ENCODE results near the gene KLHL11. TPM values are rescaled to one million over a fixed set of nuclear protein-coding genes. Genes with fewer than 3 reads are reported as not detected.
"Not testable (repeated sequence)": the region's sequence is repeated elsewhere in the genome, so short reads cannot be mapped to it uniquely, and the experiment has no call there.

Gene KLHL11
- total RNA-seq, 2 donors from 2014 or later, result 24.2 to 45.0 TPM

DNA sequence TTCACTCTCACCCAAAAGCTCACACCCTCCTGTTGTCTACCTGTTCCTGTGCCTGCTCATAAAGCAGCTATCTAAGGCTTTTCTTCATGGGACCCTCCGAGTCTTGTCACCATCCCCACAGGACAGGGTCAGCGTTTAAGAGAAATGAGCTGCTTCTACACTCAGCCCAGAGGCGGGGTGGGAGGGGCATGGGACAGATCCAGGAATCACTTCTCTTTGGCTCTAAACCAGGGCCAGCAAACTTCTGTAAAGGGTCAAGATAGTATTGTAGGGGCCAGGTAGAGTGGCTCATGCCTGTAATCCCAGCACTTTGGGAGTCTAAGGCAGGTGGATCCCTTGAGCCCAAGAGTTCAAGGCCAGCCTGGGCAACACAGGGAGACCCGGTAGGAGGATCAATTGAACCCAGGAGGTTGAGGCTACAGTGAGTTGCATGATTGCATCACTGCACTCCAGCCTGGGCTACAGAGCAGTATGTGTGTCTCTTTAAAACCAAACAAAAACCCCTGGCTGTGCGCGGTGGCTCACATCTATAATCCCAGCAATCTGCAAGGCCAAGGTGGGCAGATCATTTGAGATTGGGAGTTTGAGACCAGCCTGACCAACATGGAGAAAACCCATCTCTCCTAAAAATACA, 23.2 kb upstream of the KLHL11 start:
- no peaks in the 10 kb centered on the region for H3K9me3 ChIP-seq
- peaks cover 18 to 38% of the 10 kb centered on the region in 2 donors for H3K36me3 ChIP-seq
- intact Hi-C loops (cut with DNase I), result loop anchor here (10.0 kb wide), 1 partner anchor 154 kb away; the partner anchor contains the start of gene HAP1
- DNase-seq (ENCODE audit: low spot score), result no peak
- no peak for TF ChIP-seq POLR2AphosphoS5 (IDR thresholded peaks at IDR 0.05)
- TF ChIP-seq POLR2A (IDR thresholded peaks at IDR 0.05), result no peak
- TF ChIP-seq, protein P1, sequence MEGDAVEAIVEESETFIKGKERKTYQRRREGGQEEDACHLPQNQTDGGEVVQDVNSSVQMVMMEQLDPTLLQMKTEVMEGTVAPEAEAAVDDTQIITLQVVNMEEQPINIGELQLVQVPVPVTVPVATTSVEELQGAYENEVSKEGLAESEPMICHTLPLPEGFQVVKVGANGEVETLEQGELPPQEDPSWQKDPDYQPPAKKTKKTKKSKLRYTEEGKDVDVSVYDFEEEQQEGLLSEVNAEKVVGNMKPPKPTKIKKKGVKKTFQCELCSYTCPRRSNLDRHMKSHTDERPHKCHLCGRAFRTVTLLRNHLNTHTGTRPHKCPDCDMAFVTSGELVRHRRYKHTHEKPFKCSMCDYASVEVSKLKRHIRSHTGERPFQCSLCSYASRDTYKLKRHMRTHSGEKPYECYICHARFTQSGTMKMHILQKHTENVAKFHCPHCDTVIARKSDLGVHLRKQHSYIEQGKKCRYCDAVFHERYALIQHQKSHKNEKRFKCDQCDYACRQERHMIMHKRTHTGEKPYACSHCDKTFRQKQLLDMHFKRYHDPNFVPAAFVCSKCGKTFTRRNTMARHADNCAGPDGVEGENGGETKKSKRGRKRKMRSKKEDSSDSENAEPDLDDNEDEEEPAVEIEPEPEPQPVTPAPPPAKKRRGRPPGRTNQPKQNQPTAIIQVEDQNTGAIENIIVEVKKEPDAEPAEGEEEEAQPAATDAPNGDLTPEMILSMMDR (IDR thresholded peaks at IDR 0.05), result no peak
- WGBS, result 82% methylated on average over 6 of the region's 6 CpGs
- H3K27me3 ChIP-seq (replicated peaks; ENCODE audit: insufficient read depth), result no peaks in the 10 kb centered on the region
- no peak overlapping the region for H3K27ac ChIP-seq
- H3K4me3 ChIP-seq, result no peak overlapping the region
- H3K4me1 ChIP-seq (replicated peaks), result no peaks in the 10 kb centered on the region

DNA sequence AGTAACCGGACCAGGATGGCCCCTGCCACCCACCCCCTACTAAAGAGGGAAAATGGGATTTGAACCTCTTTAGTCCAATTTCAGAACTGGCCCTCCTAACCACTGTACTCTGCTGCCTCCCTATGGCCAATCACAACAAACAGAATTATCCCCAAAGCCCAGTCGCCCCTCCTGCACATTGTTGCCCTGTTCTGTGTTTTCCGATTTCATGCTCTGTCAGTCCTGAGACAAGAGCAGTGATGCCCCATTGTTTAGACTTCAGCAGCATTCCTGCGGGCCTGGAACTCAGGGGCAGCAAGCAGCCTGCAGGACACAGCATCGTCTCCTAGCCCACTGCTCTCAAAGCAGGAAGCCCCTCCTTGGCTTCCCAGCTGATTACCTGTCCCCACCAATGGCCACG, 20.5 kb upstream of the KLHL11 start:
- H3K36me3 ChIP-seq, result peaks cover 22 to 30% of the 10 kb centered on the region in 2 donors
- H3K27ac ChIP-seq, result no peak overlapping the region
- H3K9me3 ChIP-seq, result no peaks in the 10 kb centered on the region
- H3K27me3 ChIP-seq (replicated peaks; ENCODE audit: insufficient read depth), result no peaks in the 10 kb centered on the region
- DNase-seq (ENCODE audit: low spot score), result no peak
- TF ChIP-seq POLR2A (IDR thresholded peaks at IDR 0.05), result no peak
- TF ChIP-seq, protein P1 (IDR thresholded peaks at IDR 0.05), result peak in 1 of 4 experiments; percentile 19
- no peaks in the 10 kb centered on the region for H3K4me1 ChIP-seq (replicated peaks)
- no peak overlapping the region for H3K4me3 ChIP-seq
- intact Hi-C loops (cut with DNase I), result loop anchor here (10.0 kb wide), 1 partner anchor 151 kb away; the partner anchor contains the start of gene HAP1
- 76% methylated on average over 6 of the region's 6 CpGs for WGBS

DNA sequence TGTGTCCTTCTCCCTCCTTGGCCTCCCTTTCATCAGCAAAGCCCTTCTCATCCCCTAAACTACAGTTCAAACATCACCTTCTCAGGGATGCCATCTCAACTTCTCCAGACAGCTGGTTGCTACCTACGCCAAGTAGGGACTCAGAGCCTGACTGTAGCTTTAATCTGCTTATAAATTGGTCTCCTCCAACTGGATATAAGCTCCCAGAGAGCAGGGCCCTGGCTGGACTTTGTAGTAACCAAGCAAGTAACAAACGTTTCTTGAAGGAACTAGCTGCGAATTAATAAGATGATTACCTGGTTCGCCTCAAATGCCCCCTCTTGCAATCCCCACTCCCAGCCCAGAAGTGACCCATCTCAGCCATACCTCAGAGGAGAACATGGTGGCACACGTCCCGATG, 17.5 kb upstream of the KLHL11 start:
- Histone ChIP-seq H3K27me3 (replicated peaks; ENCODE audit: insufficient read depth) (no peaks in the 10 kb centered on the region), H3K9me3 (no peaks in the 10 kb centered on the region), H3K4me3 (no peak overlapping the region), H3K36me3 (peaks cover 30 to 42% of the 10 kb centered on the region in 2 donors), H3K27ac (no peak overlapping the region), H3K4me1 (replicated peaks) (no peaks in the 10 kb centered on the region)
- no peak for DNase-seq (ENCODE audit: low spot score)
- WGBS, result 89% methylated on average over 6 of the region's 6 CpGs
- no peak for TF ChIP-seq POLR2A (IDR thresholded peaks at IDR 0.05)
- no peak for TF ChIP-seq POLR2AphosphoS5 (IDR thresholded peaks at IDR 0.05)
- TF ChIP-seq, protein P1 (IDR thresholded peaks at IDR 0.05), result no peak
- intact Hi-C loops (cut with DNase I), result loop anchor here (10.0 kb wide), 1 partner anchor 148 kb away; the partner anchor contains the start of gene HAP1

DNA sequence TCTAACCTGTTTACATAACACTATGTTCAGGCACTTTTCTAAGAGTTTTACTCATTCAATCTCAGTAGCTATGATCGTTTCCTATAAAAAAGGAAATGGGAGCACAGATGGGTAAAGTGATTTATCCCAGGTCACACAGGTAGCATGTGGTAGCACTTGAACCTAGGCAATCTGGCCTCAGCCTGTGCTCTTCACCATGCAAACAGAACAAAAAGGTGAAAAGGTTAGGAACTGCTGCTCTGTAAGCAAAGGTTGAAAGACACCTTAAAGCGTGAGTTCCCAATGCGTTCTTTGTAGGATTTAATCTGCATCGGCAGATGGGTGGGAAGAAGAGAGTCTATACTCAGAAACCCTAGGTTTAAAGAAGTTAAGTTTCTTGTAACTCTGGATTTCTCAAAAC, 14.9 kb upstream of the KLHL11 start:
- no peaks in the 10 kb centered on the region for H3K4me1 ChIP-seq (replicated peaks)
- no peaks in the 10 kb centered on the region for H3K27me3 ChIP-seq (replicated peaks; ENCODE audit: insufficient read depth)
- no peak overlapping the region for H3K27ac ChIP-seq
- TF ChIP-seq POLR2AphosphoS5 (IDR thresholded peaks at IDR 0.05) (no peak), POLR2A (IDR thresholded peaks at IDR 0.05) (no peak)
- TF ChIP-seq, protein P1 (IDR thresholded peaks at IDR 0.05), result no peak
- peaks cover 18 to 27% of the 10 kb centered on the region in 2 donors for H3K36me3 ChIP-seq
- no peak overlapping the region for H3K4me3 ChIP-seq
- no peaks in the 10 kb centered on the region for H3K9me3 ChIP-seq
- intact Hi-C loops (cut with DNase I), result loop anchor here (10.0 kb wide), 1 partner anchor 145 kb away; the partner anchor contains the start of gene HAP1
- WGBS, result 86% methylated on average over 4 of the region's 4 CpGs
- DNase-seq (ENCODE audit: low spot score), result no peak

DNA sequence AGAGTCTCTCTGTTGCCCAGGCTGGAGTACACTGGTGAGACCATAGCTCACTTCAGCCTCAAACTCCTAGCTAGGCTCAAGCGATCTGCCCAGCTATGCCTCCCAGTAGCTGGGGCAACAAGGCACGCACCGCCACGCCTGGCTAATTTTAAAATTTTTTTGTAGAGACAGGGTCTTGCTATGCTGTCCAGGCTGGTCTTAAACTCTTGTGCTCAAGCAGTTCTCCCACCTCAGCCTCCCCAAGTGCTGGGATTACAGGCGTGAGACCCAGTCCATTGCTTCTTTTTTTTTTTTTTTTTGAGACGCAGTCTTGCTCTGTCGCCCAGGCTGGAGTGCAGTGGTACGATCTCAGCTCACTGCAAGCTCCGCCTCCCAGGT, 9.1 kb upstream of the KLHL11 start:
- WGBS, result 97% methylated on average over 9 of the region's 9 CpGs
- intact Hi-C loops (cut with DNase I), result not testable (repeated sequence)
- H3K36me3 ChIP-seq, result peaks cover 12 to 18% of the 10 kb centered on the region in 2 donors

More for the DNA sequence above, 9.1 kb upstream of the KLHL11 start:
- H3K4me3 ChIP-seq; H3K4me1 ChIP-seq (replicated peaks); DNase-seq (ENCODE audit: low spot score); H3K27me3 ChIP-seq (replicated peaks; ENCODE audit: insufficient read depth); H3K9me3 ChIP-seq; H3K27ac ChIP-seq: not testable (repeated sequence)
